ENCODE measurements around the gene AMDHD1.

DNA sequence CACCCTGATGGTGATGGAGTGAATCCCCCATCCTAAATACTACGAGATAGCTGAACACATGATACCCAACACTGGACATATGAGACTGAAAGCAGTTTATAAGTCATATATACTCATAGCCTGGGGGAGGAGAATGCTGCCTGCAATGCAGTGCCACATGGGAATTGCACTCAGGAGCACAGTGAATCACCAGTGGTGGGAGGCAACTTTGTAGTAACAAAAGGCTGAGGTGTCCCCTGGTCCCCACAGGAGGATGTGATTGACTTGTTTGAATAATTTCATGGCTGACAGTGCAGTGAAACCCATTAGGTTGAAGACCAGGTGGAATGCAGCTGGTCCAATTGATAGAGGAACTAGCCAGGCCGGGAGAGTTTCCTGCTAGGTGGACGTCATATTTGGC lies 20.9 kb upstream of the AMDHD1 start:
- TF ChIP-seq CTCF (IDR thresholded peaks at IDR 0.05; ENCODE audit: poor library complexity, severe bottlenecking) (no peak), POLR2AphosphoS5 (IDR thresholded peaks at IDR 0.05) (no peak), SMC3 (conservative IDR thresholded peaks at IDR 0.05; ENCODE audit: poor library complexity) (no peak)
- TF ChIP-seq, protein P1, sequence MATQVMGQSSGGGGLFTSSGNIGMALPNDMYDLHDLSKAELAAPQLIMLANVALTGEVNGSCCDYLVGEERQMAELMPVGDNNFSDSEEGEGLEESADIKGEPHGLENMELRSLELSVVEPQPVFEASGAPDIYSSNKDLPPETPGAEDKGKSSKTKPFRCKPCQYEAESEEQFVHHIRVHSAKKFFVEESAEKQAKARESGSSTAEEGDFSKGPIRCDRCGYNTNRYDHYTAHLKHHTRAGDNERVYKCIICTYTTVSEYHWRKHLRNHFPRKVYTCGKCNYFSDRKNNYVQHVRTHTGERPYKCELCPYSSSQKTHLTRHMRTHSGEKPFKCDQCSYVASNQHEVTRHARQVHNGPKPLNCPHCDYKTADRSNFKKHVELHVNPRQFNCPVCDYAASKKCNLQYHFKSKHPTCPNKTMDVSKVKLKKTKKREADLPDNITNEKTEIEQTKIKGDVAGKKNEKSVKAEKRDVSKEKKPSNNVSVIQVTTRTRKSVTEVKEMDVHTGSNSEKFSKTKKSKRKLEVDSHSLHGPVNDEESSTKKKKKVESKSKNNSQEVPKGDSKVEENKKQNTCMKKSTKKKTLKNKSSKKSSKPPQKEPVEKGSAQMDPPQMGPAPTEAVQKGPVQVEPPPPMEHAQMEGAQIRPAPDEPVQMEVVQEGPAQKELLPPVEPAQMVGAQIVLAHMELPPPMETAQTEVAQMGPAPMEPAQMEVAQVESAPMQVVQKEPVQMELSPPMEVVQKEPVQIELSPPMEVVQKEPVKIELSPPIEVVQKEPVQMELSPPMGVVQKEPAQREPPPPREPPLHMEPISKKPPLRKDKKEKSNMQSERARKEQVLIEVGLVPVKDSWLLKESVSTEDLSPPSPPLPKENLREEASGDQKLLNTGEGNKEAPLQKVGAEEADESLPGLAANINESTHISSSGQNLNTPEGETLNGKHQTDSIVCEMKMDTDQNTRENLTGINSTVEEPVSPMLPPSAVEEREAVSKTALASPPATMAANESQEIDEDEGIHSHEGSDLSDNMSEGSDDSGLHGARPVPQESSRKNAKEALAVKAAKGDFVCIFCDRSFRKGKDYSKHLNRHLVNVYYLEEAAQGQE (IDR thresholded peaks at IDR 0.05; ENCODE audit: borderline replicate concordance) = no peak

All from neural cell (in vitro differentiated cells).